Astrocyte (in vitro differentiated cells and primary cell): Measurements from ENCODE around the gene METTL26.

Source experiments
- EZH2 ChIP-seq: IDR thresholded peaks from 2 replicates; pipeline ENCODE4 v1.6.1; 2012; ENCODE audit warnings: mild to moderate bottlenecking, low read length, inconsistent platforms; ENCODE audit not compliant: insufficient read depth
- TF ChIP-seq, protein P1 (sequence below): IDR thresholded peaks from 2 replicates; pipeline ENCODE4 v1.5.1; 2011; ENCODE audit warnings: low read depth, mild to moderate bottlenecking, inconsistent platforms, low read length, moderate library complexity; ENCODE audit not compliant: insufficient read depth

DNA sequence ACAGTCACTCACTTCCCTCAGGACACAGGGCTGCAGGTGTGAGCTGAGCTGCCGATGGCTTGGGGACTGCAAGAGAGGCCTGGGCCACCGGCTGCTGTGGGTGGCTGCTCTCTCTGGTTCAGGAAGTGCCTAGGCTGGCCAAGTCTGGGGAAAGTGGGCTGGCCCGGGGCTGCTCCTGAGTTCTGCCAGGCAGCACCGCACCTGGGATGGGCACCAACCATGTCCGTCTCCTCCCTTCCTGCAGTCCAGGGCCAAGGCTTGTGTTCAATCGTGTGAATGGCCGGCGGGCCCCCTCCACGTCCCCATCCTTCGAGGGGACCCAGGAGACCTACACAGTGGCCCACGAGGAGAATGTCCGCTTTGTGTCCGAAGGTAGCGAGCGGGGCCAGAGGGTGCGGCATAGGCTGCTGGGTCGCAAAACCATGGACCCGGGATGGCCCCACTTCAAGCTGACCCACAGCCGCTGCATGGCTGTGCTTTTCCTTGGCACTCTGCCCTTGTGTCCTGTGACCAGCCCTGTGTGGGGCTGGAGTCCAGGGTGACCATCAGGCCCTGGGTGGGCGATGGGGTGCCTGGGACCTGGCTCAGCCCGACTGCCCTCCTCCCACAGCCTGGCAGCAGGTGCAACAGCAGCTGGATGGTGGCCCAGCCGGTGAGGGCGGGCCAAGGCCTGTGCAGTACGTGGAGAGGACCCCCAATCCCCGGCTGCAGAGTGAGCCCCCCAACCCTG, 11.2 kb upstream of the METTL26 start:
- TF ChIP-seq, protein P1, sequence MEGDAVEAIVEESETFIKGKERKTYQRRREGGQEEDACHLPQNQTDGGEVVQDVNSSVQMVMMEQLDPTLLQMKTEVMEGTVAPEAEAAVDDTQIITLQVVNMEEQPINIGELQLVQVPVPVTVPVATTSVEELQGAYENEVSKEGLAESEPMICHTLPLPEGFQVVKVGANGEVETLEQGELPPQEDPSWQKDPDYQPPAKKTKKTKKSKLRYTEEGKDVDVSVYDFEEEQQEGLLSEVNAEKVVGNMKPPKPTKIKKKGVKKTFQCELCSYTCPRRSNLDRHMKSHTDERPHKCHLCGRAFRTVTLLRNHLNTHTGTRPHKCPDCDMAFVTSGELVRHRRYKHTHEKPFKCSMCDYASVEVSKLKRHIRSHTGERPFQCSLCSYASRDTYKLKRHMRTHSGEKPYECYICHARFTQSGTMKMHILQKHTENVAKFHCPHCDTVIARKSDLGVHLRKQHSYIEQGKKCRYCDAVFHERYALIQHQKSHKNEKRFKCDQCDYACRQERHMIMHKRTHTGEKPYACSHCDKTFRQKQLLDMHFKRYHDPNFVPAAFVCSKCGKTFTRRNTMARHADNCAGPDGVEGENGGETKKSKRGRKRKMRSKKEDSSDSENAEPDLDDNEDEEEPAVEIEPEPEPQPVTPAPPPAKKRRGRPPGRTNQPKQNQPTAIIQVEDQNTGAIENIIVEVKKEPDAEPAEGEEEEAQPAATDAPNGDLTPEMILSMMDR, result no peak
- TF ChIP-seq EZH2, result no peak
